Body of pancreas (tissue), 4 donors: Measurements from ENCODE around the gene TTC38. TPM values are rescaled to one million over a fixed set of nuclear protein-coding genes. Genes with fewer than 3 reads are reported as not detected.

Experiments used
- ATAC-seq: fragments of 150-250 bp; one replicate; pipeline ENCODE4 v1.9.1; 2016
- DNase-seq, 4 donors: peaks; one replicate each; pipeline ENCODE4 v3.0.0-alpha.2; 2019
- H3K27ac ChIP-seq, 4 donors: fragments of 200-600 bp; sonication (generic); 1 replicate in 3 of 4; 2 replicates in 1 of 4; pipeline versions ENCODE4 v1.5.1 to v1.6.1; 2016 to 2019; ENCODE audit warnings: mild to moderate bottlenecking in 1 of 4, mixed read lengths in 1 of 4, moderate library complexity in 1 of 4
- H3K27me3 ChIP-seq, 2 donors: fragments of 200-600 bp; sonication (generic); one replicate each; pipeline ENCODE4 v1.6.0; 2016; ENCODE audit warnings: mild to moderate bottlenecking in 1 of 2
- H3K36me3 ChIP-seq, 2 donors: fragments of 200-600 bp; sonication (generic); replicated peaks in 1 of 2; 2 replicates each; pipeline ENCODE4 v1.5.1; 2016; ENCODE audit warnings: low read depth in 2 of 2; ENCODE audit not compliant: insufficient read depth in 1 of 2
- H3K4me1 ChIP-seq: fragments of 200-600 bp; sonication (generic); one replicate; pipeline ENCODE4 v1.6.0; 2016
- H3K4me3 ChIP-seq, 2 donors: fragments of 200-600 bp; sonication (generic); 1 replicate in 1 of 2; 2 replicates in 1 of 2; pipeline ENCODE4 v1.5.1; 2016 to 2019
- H3K9me3 ChIP-seq, 3 donors: fragments of 200-600 bp; sonication (generic); 1 replicate in 2 of 3; 2 replicates in 1 of 3; pipeline ENCODE4 v1.5.1; 2016
- CTCF ChIP-seq, 7 experiments: fragments of 450-650 bp in 4 of 7; fragments of 200-600 bp in 3 of 7; sonication (generic) in 3 of 7; IDR thresholded peaks; one replicate each; pipeline ENCODE4 v1.5.1; 2016 to 2019; ENCODE audit warnings: antibody characterized with exemption in 7 of 7
- POLR2A ChIP-seq, 3 donors: fragments of 450-650 bp; IDR thresholded peaks; one replicate each; pipeline ENCODE4 v1.6.1; 2016; ENCODE audit warnings: antibody characterized with exemption in 3 of 3, mild to moderate bottlenecking in 2 of 3
- WGBS, 2 donors: methylation state at CpG; one replicate each; pipeline ENCODE4 v1.1.5; 2017; 5-methylcytosine and 5-hydroxymethylcytosine counted together
- intact Hi-C: fragments of 100-400 bp; cut with DNase I; formaldehyde crosslinking; loops from one replicate; pipeline ENCODE4 v1.15.1; 2023
- total RNA-seq, 2 donors: library from RNA; depleted of rRNA; stranded (reverse); fragments of >200 nt; gene quantifications; one replicate each; pipeline ENCODE4 v1.1.0, GENCODE V29; 2016

TTC38 gene
- total RNA-seq, 2 donors from 2014 or later: 38.4 to 113 TPM

GRCh38 chr22:46272196-46272595 is 4.4 kb downstream of the TTC38 start:
- WGBS, 2 donors: 94 to 100% methylated on average over 8 of the region's 8 CpGs
- H3K4me1 ChIP-seq: peaks cover 23% of the 10 kb centered on the region
- TF ChIP-seq CTCF (IDR thresholded peaks at IDR 0.05): no peak
- TF ChIP-seq POLR2A (IDR thresholded peaks at IDR 0.05): no peak
- intact Hi-C loops: no loop called here
- no peaks in the 10 kb centered on the region for H3K27me3 ChIP-seq
- no peak overlapping the region for H3K4me3 ChIP-seq
- H3K36me3 ChIP-seq: peaks cover 13 to 15% of the 10 kb centered on the region in 2 donors
- no peak for DNase-seq
- no peak for ATAC-seq
- no peaks in the 10 kb centered on the region for H3K9me3 ChIP-seq
- no peak overlapping the region for H3K27ac ChIP-seq

- H3K9me3 ChIP-seq: no peaks in the 10 kb centered on the region
- H3K36me3 ChIP-seq: peaks cover 16 to 17% of the 10 kb centered on the region in 2 donors
- TF ChIP-seq POLR2A (IDR thresholded peaks at IDR 0.05) (no peak), CTCF (IDR thresholded peaks at IDR 0.05) (no peak)
- H3K4me3 ChIP-seq: no peak overlapping the region
- H3K27me3 ChIP-seq: no peaks in the 10 kb centered on the region
- no peak for ATAC-seq
- DNase-seq: no peak
- H3K27ac ChIP-seq: no peak overlapping the region
- 95 to 100% methylated on average over 6 to 12 of the region's 12 CpGs for WGBS, 2 donors
- peaks cover 19% of the 10 kb centered on the region for H3K4me1 ChIP-seq
- intact Hi-C loops: no loop called here
Measured at GRCh38 chr22:46272762-46273431, 5.1 kb downstream of the TTC38 start.

- WGBS, 2 donors: 90 to 98% methylated on average over 6 to 10 of the region's 12 CpGs
- ATAC-seq (no peak), DNase-seq (no peak)
- no peak overlapping the region for H3K4me3 ChIP-seq
- peaks cover 16% of the 10 kb centered on the region for H3K4me1 ChIP-seq
- no peak for TF ChIP-seq POLR2A (IDR thresholded peaks at IDR 0.05)
- no peak for TF ChIP-seq CTCF (IDR thresholded peaks at IDR 0.05)
- no peak overlapping the region for H3K27ac ChIP-seq
- intact Hi-C loops: no loop called here
- peaks cover 17 to 21% of the 10 kb centered on the region in 2 donors for H3K36me3 ChIP-seq
- H3K27me3 ChIP-seq: no peaks in the 10 kb centered on the region
- H3K9me3 ChIP-seq: no peaks in the 10 kb centered on the region
Measured at GRCh38 chr22:46273432-46274148, 5.8 kb downstream of the TTC38 start.

GRCh38 chr22:46274381-46274780 is 6.6 kb downstream of the TTC38 start:
- TF ChIP-seq CTCF (IDR thresholded peaks at IDR 0.05) (no peak), POLR2A (IDR thresholded peaks at IDR 0.05) (no peak)
- DNase-seq (no peak), ATAC-seq (no peak)
- Histone ChIP-seq H3K9me3 (no peaks in the 10 kb centered on the region), H3K27ac (no peak overlapping the region), H3K4me1 (peaks cover 8% of the 10 kb centered on the region), H3K4me3 (no peak overlapping the region), H3K27me3 (no peaks in the 10 kb centered on the region), H3K36me3 (peaks cover 25 to 29% of the 10 kb centered on the region in 2 donors)
- intact Hi-C loops: no loop called here
- 95 to 100% methylated on average over 8 of the region's 8 CpGs for WGBS, 2 donors
